Neural progenitor cell (in vitro differentiated cells): ENCODE measurements around the gene CXCR3.

Experiments
- CTCF ChIP-seq: fragments of 200-600 bp; sonication (generic); IDR thresholded peaks from 2 replicates; pipeline ENCODE4 v1.5.1; 2017; ENCODE audit warnings: antibody characterized with exemption, mild to moderate bottlenecking
- EZH2 ChIP-seq: fragments of 200-600 bp; sonication (generic); IDR thresholded peaks from 2 replicates; pipeline ENCODE4 v1.6.1; 2017; ENCODE audit warnings: antibody characterized with exemption, mild to moderate bottlenecking, moderate library complexity

GRCh38 chrX:71625471-71625870 lies 7.2 kb upstream of the CXCR3 start:
- no peak for TF ChIP-seq CTCF
- no peak for TF ChIP-seq EZH2
